Panc1 (cell line): ENCODE results near the gene SOBP.

Source experiments
- POLR2AphosphoS5 ChIP-seq: IDR thresholded peaks from 2 replicates; pipeline ENCODE4 v1.6.1; 2012; ENCODE audit warnings: mild to moderate bottlenecking, low read depth, low read length, moderate library complexity
- REST ChIP-seq, 2 experiments: IDR thresholded peaks; 2 replicates each; pipeline ENCODE4 v1.6.1; 2011 to 2012; ENCODE audit warnings: low read depth in 2 of 2, control low read depth in 1 of 2, low read length in 1 of 2, mild to moderate bottlenecking in 1 of 2, moderate library complexity in 1 of 2; ENCODE audit not compliant: insufficient read depth in 1 of 2
- SIN3A ChIP-seq: IDR thresholded peaks from 2 replicates; pipeline ENCODE4 v1.6.1; 2012; ENCODE audit warnings: low read depth, mild to moderate bottlenecking, low read length, moderate library complexity, borderline replicate concordance; ENCODE audit not compliant: insufficient read depth
- TCF7L2 ChIP-seq: IDR thresholded peaks from 2 replicates; pipeline ENCODE4 v1.6.1; 2011; ENCODE audit warnings: mild to moderate bottlenecking, low read depth, low read length, inconsistent platforms
- TF ChIP-seq, protein P1 (sequence below): fragments of 450-650 bp; IDR thresholded peaks from 2 replicates; pipeline ENCODE4 v1.5.1; 2017; ENCODE audit warnings: mild to moderate bottlenecking

DNA sequence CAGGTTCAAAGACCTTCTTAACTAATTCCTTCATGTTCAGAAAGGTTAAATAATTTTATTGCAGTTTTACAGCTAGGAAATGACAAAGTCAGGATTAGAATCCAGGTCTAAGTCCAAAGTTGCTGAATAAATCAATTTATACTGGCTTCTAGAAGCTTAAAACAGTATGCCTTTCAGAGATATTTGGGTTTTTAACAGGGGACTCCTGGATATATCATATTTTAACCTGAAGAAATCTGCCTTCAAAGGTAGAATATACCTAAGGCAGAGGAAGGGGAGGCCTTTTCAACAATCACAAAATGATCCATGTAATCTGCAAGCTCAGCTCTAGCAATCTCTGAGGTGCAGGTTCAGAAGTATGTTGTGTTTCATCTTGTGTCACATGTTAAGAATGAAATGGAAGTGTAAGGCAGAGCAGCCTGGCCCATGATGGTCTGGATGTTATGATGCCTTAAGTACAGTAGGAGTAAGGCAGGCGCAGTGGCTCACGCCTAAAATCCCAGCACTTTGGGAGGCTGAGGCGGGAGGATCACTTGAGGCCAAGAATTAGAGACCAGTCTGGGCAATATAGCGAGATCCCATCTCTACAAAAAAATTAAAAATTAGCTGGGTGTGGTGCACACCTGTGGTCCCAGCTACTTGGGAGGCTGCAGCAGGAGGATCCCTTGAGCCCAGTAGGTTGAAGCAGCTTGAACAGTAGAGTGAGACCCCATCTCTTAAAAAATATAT lies 123.9 kb downstream of the SOBP start:
- TF ChIP-seq, protein P1, sequence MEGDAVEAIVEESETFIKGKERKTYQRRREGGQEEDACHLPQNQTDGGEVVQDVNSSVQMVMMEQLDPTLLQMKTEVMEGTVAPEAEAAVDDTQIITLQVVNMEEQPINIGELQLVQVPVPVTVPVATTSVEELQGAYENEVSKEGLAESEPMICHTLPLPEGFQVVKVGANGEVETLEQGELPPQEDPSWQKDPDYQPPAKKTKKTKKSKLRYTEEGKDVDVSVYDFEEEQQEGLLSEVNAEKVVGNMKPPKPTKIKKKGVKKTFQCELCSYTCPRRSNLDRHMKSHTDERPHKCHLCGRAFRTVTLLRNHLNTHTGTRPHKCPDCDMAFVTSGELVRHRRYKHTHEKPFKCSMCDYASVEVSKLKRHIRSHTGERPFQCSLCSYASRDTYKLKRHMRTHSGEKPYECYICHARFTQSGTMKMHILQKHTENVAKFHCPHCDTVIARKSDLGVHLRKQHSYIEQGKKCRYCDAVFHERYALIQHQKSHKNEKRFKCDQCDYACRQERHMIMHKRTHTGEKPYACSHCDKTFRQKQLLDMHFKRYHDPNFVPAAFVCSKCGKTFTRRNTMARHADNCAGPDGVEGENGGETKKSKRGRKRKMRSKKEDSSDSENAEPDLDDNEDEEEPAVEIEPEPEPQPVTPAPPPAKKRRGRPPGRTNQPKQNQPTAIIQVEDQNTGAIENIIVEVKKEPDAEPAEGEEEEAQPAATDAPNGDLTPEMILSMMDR: no peak
- no peak for TF ChIP-seq POLR2AphosphoS5
- TF ChIP-seq REST (IDR thresholded peaks at IDR 0.05; ENCODE audit: insufficient read depth in 1 of 2, low read depth in 2 of 2, low read length in 1 of 2): no peak
- no peak for TF ChIP-seq SIN3A
- no peak for TF ChIP-seq TCF7L2
